ENCODE data around the gene KLF9.
"Not testable (repeated sequence)": the region's sequence is repeated elsewhere in the genome, so short reads cannot be mapped to it uniquely, and the experiment has no call there.

Gene KLF9

GRCh38 chr9:70405808-70406433 lies 8.5 kb downstream of the KLF9 start:
- no peak for DNase-seq (ENCODE audit: low read depth in 2 of 2)

- no peak for DNase-seq (ENCODE audit: low read depth in 2 of 2)
These were observed 10.2 kb downstream of the KLF9 start for GRCh38 chr9:70404261-70404660.

DNA sequence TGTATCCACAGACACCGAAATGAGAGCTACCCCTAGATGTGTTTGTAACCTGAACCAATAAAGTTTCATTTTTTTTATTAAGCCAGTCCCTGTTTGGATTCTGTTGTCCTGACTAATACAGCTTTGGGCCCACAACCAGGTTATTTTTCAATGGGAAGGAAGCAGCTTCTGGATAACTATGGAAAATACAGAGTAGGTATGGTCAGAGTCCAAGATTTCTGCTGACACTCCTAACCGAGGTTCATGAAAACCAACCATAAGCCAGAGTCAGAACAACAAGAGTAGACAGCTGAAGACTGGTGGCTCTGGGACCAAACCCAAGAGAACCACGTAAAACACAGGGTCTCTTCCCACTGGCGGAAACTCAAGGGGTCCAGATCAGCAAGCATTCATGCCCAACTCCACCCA lies 10.8 kb downstream of the KLF9 start:
- no peak for DNase-seq (ENCODE audit: low read depth in 2 of 2)

GRCh38 chr9:70403166-70403565 lies 11.3 kb downstream of the KLF9 start:
- no peak for DNase-seq (ENCODE audit: low read depth in 2 of 2)

DNA sequence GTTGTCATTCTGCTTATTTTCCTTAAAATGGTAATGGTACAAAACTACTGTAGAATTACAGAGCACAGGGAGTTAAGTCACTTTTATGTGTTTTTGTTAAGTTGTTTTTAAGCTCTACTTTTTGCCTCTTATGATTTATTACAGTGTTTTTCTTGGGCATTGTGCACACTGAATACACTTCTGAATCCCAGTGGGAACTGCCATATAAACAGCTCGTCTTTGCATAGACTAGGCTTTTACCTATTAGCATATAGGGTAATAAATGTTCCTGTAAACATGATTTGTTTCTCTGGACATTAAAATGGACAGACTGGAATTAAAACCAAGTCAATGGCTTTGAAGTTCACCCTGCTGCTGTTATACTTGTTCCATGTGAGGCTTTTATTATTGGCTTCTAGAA lies 12.2 kb downstream of the KLF9 start:
- DNase-seq (ENCODE audit: low read depth in 2 of 2) = no peak

- DNase-seq (ENCODE audit: low read depth in 2 of 2) = not testable (repeated sequence)
These were observed 13.2 kb downstream of the KLF9 start for GRCh38 chr9:70401241-70401640.

DNA sequence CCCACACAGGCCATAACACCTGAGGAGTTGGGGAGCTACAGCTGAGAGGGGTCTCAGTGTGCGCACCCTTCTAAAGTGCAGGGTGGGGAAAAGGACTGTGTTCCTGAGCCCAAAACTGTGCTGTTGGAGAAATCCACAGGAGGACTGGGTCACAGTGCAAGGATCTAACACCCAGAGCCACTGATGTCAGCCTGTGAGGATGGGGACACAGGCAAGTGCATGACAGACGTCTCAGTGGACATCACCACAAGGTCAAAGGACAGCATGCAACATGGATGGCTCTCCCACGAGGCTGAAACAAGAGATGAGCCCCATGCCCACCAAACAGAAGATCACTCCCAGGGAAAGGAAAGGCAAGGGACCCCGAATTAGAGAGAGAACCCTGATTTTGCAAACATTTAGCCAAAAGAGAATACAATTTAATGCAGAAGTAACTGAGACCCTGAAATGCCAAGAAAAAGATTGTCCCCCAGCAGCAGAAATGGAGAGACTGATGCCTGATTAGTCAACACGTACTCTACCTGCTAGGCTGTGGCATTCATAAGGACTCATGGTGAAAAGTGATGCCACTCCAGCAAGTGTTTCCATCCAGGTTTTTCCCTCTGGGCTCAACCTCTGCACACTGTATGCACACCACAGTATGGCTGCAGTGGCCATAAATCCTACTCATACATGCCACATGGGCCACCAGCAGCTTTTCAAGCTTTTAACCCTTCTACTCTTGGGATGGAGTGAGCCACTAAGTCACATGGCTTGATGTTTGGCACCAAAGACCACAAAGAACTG lies 14.2 kb downstream of the KLF9 start:
- DNase-seq (ENCODE audit: low read depth in 2 of 2) = no peak

DNA sequence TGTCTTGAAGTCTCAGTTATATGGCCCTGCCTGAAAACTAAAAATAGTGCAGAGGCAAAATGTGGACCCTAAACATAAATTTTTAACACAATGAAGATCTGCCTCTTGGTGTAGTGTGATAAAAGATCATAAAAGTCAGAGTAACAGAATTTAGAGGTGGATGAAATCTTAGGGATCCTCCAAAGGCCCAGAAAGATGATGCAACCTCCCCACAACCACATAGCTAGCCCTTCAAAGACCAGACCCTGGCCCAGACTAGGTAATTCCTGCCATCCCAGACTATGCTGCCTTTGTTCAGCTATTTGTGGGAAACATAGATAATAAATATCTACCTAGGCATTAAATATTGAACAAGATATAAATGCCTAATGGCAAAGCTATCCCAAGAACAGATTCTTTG lies 15.3 kb downstream of the KLF9 start:
- DNase-seq (ENCODE audit: low read depth in 2 of 2) = no peak

- DNase-seq (ENCODE audit: low read depth in 2 of 2) = no peak
These were observed 16.3 kb downstream of the KLF9 start for GRCh38 chr9:70398145-70398556.

GRCh38 chr9:70395652-70396051 lies 18.8 kb downstream of the KLF9 start:
- DNase-seq (ENCODE audit: low read depth in 2 of 2) = no peak

GRCh38 chr9:70392850-70393249 lies 21.6 kb downstream of the KLF9 start:
- no peak for DNase-seq (ENCODE audit: low read depth in 2 of 2)

- DNase-seq (ENCODE audit: low read depth in 2 of 2) = no peak
These were observed 22.3 kb downstream of the KLF9 start for GRCh38 chr9:70392189-70392588.

GRCh38 chr9:70390933-70391341 lies 23.5 kb downstream of the KLF9 start:
- DNase-seq (ENCODE audit: low read depth in 2 of 2) = no peak

GRCh38 chr9:70389621-70390266 lies 24.7 kb downstream of the KLF9 start:
- DNase-seq (ENCODE audit: low read depth in 2 of 2) = no peak

- DNase-seq (ENCODE audit: low read depth in 2 of 2) = no peak
These were observed 25.3 kb downstream of the KLF9 start for GRCh38 chr9:70389188-70389587.

DNA sequence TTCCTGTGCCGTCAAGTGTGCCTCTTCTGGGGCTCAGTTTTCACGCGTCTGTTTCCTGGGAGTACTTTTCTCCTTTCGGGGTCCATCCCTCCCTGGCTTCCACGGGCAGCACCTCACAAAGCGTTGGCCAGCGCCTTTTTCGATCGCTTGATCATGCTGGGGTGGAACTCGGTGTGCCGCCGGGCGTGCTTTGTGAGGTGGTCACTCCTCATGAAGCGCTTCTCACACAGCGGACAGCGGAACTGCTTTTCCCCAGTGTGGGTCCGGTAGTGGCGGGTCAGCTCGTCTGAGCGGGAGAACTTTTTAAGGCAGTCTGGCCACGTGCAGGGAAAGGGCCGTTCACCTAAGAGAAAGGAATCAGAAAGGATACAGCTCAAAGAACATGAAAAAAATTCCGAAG lies 26.8 kb downstream of the KLF9 start:
- no peak for DNase-seq (ENCODE audit: low read depth in 2 of 2)

- no peak for DNase-seq (ENCODE audit: low read depth in 2 of 2)
These were observed 29.0 kb downstream of the KLF9 start for GRCh38 chr9:70385426-70385825.

DNA sequence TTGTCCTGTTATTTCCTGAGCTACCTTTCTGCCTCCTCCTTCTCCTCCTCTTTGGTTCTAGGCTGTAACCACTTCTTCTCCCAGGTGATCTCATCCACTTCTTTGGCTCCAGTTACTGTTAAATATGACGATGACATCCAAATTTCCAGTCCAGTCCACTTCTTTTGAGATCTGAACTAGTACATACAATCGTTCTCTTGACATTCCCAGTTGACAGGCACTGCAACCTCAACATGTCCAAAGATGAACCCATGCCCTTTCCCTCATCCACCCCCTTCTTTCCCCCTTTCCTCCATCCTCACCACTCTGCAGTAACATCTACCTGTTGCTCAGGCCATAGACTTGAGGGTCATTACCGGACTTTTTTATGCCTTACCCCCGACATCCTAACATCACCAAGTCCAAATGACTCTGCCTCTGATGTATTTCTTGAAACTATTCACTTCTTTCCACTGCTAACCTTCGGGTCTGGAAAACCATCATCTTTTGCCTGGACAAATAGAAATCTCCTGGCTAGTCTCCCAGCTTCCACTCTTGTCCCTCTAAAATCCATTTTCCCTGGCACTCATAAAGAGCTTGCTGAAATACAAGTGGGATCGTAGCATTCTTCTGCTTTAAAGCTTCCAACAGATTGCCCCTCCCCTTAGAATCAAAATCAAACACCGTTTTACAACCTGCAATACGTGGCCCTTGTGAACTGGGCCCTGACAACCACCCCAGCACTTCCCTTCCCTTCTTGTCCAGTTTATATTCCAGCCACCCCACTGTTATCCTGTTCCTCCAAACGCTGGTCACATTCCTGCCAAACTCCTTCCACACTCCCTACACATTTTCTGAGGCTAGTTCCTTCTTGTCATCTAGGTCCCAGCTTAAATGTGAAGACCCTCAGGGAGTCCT lies 31.5 kb downstream of the KLF9 start:
- DNase-seq (ENCODE audit: low read depth in 2 of 2) = no peak

GRCh38 chr9:70382046-70382708 lies 32.3 kb downstream of the KLF9 start:
- no peak for DNase-seq (ENCODE audit: low read depth in 2 of 2)

DNA sequence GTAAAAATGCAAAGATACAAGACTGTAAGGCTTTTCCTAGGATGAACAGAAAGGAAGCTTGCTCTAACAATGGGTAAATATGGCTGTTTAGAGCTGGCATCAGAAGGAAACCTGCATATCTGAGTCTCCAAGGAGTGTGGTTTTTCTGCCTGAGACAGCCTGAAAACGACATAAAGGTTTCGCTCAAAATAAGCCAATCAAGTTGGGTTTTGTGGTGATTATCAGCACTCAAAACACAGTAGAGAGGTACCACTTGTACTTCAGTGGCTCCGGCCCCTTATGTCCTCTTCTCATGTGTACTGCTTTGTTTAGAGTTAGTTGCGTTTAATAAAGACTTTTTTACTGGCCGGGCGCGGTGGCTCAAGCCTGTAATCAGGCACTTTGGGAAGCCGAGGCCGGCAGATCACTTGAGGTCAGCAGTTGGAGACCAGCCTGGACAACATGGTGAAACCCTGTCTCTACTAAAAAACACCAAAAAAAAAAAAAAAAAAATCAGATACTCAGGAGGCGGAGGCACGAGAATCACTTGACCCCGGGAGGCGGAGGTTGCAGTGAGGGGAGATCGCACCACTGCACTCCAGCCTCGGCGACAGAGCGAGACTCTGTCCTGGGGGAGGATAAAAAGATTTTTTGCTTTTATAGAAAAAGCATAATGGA lies 39.4 kb downstream of the KLF9 start:
- DNase-seq (ENCODE audit: low read depth in 2 of 2) = no peak
